WTC11 (cell line): ENCODE results near the gene IRAK1.

ENCODE experiments used
- CREB1 ChIP-seq: sonication (generic); formaldehyde crosslinking; IDR thresholded peaks from 2 replicates; pipeline ENCODE4 v1.8.0; 2023; ENCODE audit warnings: mild to moderate bottlenecking, missing genetic modification reagents
- CREM ChIP-seq: sonication (generic); formaldehyde crosslinking; IDR thresholded peaks from 2 replicates; pipeline ENCODE4 v1.8.1; 2022; ENCODE audit warnings: mild to moderate bottlenecking, missing genetic modification reagents, moderate library complexity
- CTCF ChIP-seq: fragments of 200-600 bp; IDR thresholded peaks from 2 replicates; pipeline ENCODE4 v1.8.0; 2022; ENCODE audit warnings: antibody characterized with exemption
- NR2C2 ChIP-seq: sonication (generic); formaldehyde crosslinking; IDR thresholded peaks from 2 replicates; pipeline ENCODE4 v1.8.0; 2022; ENCODE audit warnings: mild to moderate bottlenecking, missing genetic modification reagents
- RORB ChIP-seq: fragments of 250-450 bp; sonication (Bioruptor Pico); IDR thresholded peaks from 2 replicates; pipeline ENCODE4 v1.9.0; 2021; ENCODE audit warnings: mild to moderate bottlenecking
- USF2 ChIP-seq: sonication (generic); formaldehyde crosslinking; IDR thresholded peaks from 2 replicates; pipeline ENCODE4 v1.8.1; 2023; ENCODE audit warnings: mild to moderate bottlenecking, missing genetic modification reagents, moderate library complexity
- TF ChIP-seq, protein P1 (sequence below): sonication (generic); formaldehyde crosslinking; IDR thresholded peaks from 2 replicates; pipeline ENCODE4 v1.8.1; 2023; ENCODE audit warnings: mild to moderate bottlenecking, missing genetic modification reagents

DNA sequence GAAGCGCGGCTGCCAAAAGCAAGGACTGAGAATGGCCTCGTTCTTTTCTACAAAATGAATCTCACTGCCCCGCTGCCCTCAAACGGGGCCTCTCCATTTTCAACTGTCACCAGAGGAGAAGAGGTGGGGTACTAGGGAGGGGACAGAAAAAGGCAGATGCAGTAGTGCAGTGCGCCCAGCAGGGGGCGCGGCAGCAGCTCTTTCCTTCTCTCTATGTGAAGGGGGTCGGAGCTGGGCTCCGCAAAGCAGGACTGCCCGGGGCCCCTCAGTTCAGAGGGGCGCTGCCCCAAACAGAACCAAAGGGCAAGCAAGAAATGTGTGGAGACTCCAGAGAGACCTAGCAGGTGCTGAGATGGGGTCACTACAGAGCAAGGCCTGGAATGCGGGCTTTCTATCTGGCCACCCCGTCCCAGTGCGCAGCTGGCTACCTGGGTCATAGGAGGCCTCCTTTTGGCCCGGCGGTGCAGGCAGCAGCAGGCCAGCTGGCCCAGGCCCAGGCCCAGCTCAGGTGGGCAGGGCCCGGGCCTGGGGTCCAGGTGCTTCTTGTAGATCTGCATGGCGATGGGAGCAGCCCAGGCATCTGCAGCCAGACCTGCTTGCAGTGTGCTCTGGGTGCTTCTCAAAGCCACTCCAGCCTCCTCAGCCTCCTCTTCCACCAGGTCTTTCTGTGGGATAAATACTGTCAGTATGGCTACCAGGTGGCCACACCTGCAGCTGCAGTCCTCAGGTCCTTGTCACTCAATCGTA lies 5.9 kb downstream of the IRAK1 start:
- no peak for TF ChIP-seq RORB (CRISPR knock-in tag)
- TF ChIP-seq CREB1 (CRISPR knock-in tag), result no peak
- peak; percentile 89 for TF ChIP-seq CTCF
- no peak for TF ChIP-seq NR2C2
- TF ChIP-seq, protein P1, sequence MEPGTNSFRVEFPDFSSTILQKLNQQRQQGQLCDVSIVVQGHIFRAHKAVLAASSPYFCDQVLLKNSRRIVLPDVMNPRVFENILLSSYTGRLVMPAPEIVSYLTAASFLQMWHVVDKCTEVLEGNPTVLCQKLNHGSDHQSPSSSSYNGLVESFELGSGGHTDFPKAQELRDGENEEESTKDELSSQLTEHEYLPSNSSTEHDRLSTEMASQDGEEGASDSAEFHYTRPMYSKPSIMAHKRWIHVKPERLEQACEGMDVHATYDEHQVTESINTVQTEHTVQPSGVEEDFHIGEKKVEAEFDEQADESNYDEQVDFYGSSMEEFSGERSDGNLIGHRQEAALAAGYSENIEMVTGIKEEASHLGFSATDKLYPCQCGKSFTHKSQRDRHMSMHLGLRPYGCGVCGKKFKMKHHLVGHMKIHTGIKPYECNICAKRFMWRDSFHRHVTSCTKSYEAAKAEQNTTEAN (CRISPR knock-in tag), result no peak
- TF ChIP-seq CREM (CRISPR knock-in tag), result no peak
- TF ChIP-seq USF2 (CRISPR knock-in tag), result no peak
